ENCODE data around the gene ACTR3. TPM values are rescaled to one million over a fixed set of nuclear protein-coding genes. Genes with fewer than 3 reads are reported as not detected.

Gene ACTR3
- total RNA-seq, 3 donors from 2014 or later = 217 to 242 (median 227) TPM

- intact Hi-C loops (cut with DNase I, micrococcal nuclease) = no loop called here
- Histone ChIP-seq H3K4me1 (ENCODE audit: low read depth) (peaks cover 9% of the 10 kb centered on the region), H3K9me3 (no peaks in the 10 kb centered on the region), H3K36me3 (ENCODE audit: low read depth) (no peaks in the 10 kb centered on the region), H3K4me3 (no peak overlapping the region)
- ATAC-seq = peak; percentile 30
- TF ChIP-seq, protein P1, sequence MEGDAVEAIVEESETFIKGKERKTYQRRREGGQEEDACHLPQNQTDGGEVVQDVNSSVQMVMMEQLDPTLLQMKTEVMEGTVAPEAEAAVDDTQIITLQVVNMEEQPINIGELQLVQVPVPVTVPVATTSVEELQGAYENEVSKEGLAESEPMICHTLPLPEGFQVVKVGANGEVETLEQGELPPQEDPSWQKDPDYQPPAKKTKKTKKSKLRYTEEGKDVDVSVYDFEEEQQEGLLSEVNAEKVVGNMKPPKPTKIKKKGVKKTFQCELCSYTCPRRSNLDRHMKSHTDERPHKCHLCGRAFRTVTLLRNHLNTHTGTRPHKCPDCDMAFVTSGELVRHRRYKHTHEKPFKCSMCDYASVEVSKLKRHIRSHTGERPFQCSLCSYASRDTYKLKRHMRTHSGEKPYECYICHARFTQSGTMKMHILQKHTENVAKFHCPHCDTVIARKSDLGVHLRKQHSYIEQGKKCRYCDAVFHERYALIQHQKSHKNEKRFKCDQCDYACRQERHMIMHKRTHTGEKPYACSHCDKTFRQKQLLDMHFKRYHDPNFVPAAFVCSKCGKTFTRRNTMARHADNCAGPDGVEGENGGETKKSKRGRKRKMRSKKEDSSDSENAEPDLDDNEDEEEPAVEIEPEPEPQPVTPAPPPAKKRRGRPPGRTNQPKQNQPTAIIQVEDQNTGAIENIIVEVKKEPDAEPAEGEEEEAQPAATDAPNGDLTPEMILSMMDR (IDR thresholded peaks at IDR 0.05) = no peak
- DNase-seq = no peak
These were observed 20.3 kb downstream of the ACTR3 start for GRCh38 chr2:113910110-113910717.

GRCh38 chr2:113910967-113911678 lies 21.2 kb downstream of the ACTR3 start:
- DNase-seq (no peak), ATAC-seq (peak; percentile 20)
- Histone ChIP-seq H3K36me3 (ENCODE audit: low read depth) (no peaks in the 10 kb centered on the region), H3K4me3 (no peak overlapping the region), H3K4me1 (ENCODE audit: low read depth) (peaks cover 9% of the 10 kb centered on the region), H3K9me3 (no peaks in the 10 kb centered on the region)
- TF ChIP-seq, protein P1 (IDR thresholded peaks at IDR 0.05) = no peak
- intact Hi-C loops (cut with DNase I, micrococcal nuclease) = no loop called here

GRCh38 chr2:113915082-113915819 lies 25.4 kb downstream of the ACTR3 start:
- TF ChIP-seq, protein P1 (IDR thresholded peaks at IDR 0.05) = no peak
- H3K4me1 ChIP-seq (ENCODE audit: low read depth) = peaks cover 19% of the 10 kb centered on the region
- H3K36me3 ChIP-seq (ENCODE audit: low read depth) = no peaks in the 10 kb centered on the region
- intact Hi-C loops (cut with DNase I, micrococcal nuclease) = no loop called here
- no peaks in the 10 kb centered on the region for H3K9me3 ChIP-seq
- no peak overlapping the region for H3K4me3 ChIP-seq
- DNase-seq = no peak
- ATAC-seq = no peak

GRCh38 chr2:113918229-113918628 lies 28.3 kb downstream of the ACTR3 start:
- no peak for ATAC-seq
- no peak for DNase-seq
- Histone ChIP-seq H3K4me1 (ENCODE audit: low read depth) (peaks cover 10% of the 10 kb centered on the region), H3K4me3 (no peak overlapping the region), H3K36me3 (ENCODE audit: low read depth) (no peaks in the 10 kb centered on the region), H3K9me3 (no peaks in the 10 kb centered on the region)
- TF ChIP-seq, protein P1 (IDR thresholded peaks at IDR 0.05) = no peak
- intact Hi-C loops (cut with DNase I, micrococcal nuclease) = no loop called here

- ATAC-seq (no peak), DNase-seq (no peak)
- Histone ChIP-seq H3K4me1 (ENCODE audit: low read depth) (peaks cover 10% of the 10 kb centered on the region), H3K4me3 (no peak overlapping the region), H3K36me3 (ENCODE audit: low read depth) (no peaks in the 10 kb centered on the region), H3K9me3 (no peaks in the 10 kb centered on the region)
- TF ChIP-seq, protein P1 (IDR thresholded peaks at IDR 0.05) = no peak
- intact Hi-C loops (cut with DNase I, micrococcal nuclease) = no loop called here
These were observed 31.1 kb downstream of the ACTR3 start for GRCh38 chr2:113920996-113921395.
